Placental pericyte (primary cell): Measurements from ENCODE around the gene IGFBP2. TPM values are rescaled to one million over a fixed set of nuclear protein-coding genes. Genes with fewer than 3 reads are reported as not detected.

Experiments
- total RNA-seq: library from RNA; depleted of rRNA; stranded (reverse); fragments of >200 nt; gene quantifications from 2 replicates; pipeline ENCODE4 v1.2.3, GENCODE V29; 2012

Gene IGFBP2, protein sequence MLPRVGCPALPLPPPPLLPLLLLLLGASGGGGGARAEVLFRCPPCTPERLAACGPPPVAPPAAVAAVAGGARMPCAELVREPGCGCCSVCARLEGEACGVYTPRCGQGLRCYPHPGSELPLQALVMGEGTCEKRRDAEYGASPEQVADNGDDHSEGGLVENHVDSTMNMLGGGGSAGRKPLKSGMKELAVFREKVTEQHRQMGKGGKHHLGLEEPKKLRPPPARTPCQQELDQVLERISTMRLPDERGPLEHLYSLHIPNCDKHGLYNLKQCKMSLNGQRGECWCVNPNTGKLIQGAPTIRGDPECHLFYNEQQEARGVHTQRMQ
- 16.2 and 35.0 TPM in 2 replicates for total RNA-seq

DNA sequence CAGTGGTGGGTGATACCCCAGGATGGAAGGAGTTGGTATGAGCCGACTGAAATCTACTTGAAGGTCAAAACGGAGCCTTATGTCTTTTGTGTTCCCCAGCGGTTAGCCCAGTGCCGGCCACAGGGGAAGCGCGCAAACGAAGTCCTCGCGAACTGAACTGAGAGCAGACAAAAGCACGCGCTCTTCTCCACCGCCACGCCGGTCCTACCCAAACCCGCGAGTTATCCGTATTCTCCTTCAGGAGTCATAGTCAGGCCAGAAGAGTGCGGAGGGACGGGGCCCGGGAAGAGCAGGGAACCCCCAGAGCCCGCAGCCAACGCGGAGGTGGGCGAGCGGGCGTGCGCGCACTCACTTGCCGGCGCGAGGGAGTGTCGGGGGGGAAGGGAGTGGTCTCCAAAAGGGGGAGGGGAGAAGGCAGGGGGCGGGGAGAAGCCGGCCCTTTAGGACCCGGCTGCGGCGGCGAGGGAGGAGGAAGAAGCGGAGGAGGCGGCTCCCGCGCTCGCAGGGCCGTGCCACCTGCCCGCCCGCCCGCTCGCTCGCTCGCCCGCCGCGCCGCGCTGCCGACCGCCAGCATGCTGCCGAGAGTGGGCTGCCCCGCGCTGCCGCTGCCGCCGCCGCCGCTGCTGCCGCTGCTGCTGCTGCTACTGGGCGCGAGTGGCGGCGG lies at the start of gene IGFBP2:
Gene IGFBP2, plus strand, starts transcription at position 469 of the 664 bp plus-strand sequence. Its CDS starts 104 bp downstream, at position 573.

DNA sequence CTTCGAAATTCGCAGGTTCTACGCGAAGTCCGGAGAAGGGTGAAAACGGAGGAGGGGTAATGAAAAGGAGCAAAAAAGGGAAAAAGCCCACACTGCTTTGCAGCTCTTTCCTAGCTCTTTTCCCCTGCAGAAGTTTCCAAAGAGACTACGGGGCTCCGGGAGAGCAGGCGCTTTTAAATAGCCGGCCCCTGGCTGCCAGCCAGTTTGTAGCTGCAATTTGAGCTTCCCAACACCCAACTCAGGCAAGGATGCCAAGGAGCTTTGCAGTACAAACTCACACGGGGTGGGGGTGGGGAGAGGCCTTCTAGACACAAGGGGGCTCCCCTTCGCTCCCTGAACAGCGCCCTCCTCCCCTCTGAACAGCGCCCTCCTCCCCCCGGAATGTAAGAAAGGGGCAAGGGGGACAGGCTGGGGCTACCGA lies 62.2 kb downstream of the IGFBP2 start, which contains the start of gene IGFBP5:
Gene IGFBP5, minus strand, starts transcription at position 149 of the 421 bp plus-strand sequence. CDS start 774 bp downstream, outside the sequence.

Other genes with a start within 250 kb of the IGFBP2 start
- gene SMARCAL1, start 220.9 kb upstream of the IGFBP2 start, total RNA-seq: 21.2 and 26.5 TPM in 2 replicates
- gene RPL37A, start 134.6 kb upstream of the IGFBP2 start, total RNA-seq: 596 and 1,143 TPM in 2 replicates
- gene IGFBP5, start 62.1 kb downstream of the IGFBP2 start, total RNA-seq: 541 and 638 TPM in 2 replicates
- not detected in 2 replicates for gene TNP1, start 226.6 kb downstream of the IGFBP2 start, total RNA-seq